Astrocyte (in vitro differentiated cells and primary cell): ENCODE data around the gene CPLX1. TPM values are rescaled to one million over a fixed set of nuclear protein-coding genes. Genes with fewer than 3 reads are reported as not detected.

ENCODE experiments used
- DNase-seq: peaks from one replicate; pipeline ENCODE4 v3.0.0-alpha.2; 2010; ENCODE audit warnings: low read depth
- FAIRE-seq: peaks from 2 replicates; lab custom pipeline; 2011; peaks lifted over from hg19 to GRCh38; lab: Jason Lieb, UNC
- H2AFZ ChIP-seq: 2 replicates; pipeline ENCODE4 v1.6.0; 2012; ENCODE audit warnings: low read depth, low read length, inconsistent platforms
- H3K27ac ChIP-seq: 2 replicates; pipeline ENCODE4 v1.5.1; 2011; ENCODE audit warnings: low read depth, low read length, inconsistent platforms
- H3K27me3 ChIP-seq: 2 replicates; pipeline ENCODE4 v1.6.0; 2011; ENCODE audit warnings: low read length, inconsistent platforms; ENCODE audit not compliant: insufficient read depth
- H3K36me3 ChIP-seq: 2 replicates; pipeline ENCODE4 v1.5.1; 2011; ENCODE audit warnings: low read length, inconsistent platforms; ENCODE audit not compliant: insufficient read depth
- H3K4me1 ChIP-seq: 2 replicates; pipeline ENCODE4 v1.5.1; 2011; ENCODE audit warnings: low read length, inconsistent platforms; ENCODE audit not compliant: insufficient read depth
- H3K4me2 ChIP-seq: 2 replicates; pipeline ENCODE4 v1.6.0; 2012; ENCODE audit warnings: low read length, inconsistent platforms
- H3K4me3 ChIP-seq: 2 replicates; pipeline ENCODE4 v1.5.1; 2011; ENCODE audit warnings: low read depth, mild to moderate bottlenecking, low read length, inconsistent platforms; ENCODE audit not compliant: insufficient read depth
- H3K79me2 ChIP-seq: 2 replicates; pipeline ENCODE4 v1.6.0; 2012; ENCODE audit warnings: mild to moderate bottlenecking, low read length, inconsistent platforms; ENCODE audit not compliant: insufficient read depth
- H3K9ac ChIP-seq: 2 replicates; pipeline ENCODE4 v1.6.0; 2012; ENCODE audit warnings: mild to moderate bottlenecking, low read length, inconsistent platforms
- H3K9me3 ChIP-seq: 2 replicates; pipeline ENCODE4 v1.5.1; 2012; ENCODE audit warnings: low read depth, mild to moderate bottlenecking, low read length, inconsistent platforms; ENCODE audit not compliant: insufficient read depth
- H4K20me1 ChIP-seq: 2 replicates; pipeline ENCODE4 v1.6.0; 2012; ENCODE audit warnings: low read length, inconsistent platforms; ENCODE audit not compliant: insufficient read depth
- H3K27ac Mint-ChIP-seq: one replicate; pipeline ENCODE4 v1.8.0; 2021; ENCODE audit warnings: mild to moderate bottlenecking, mixed read lengths; ENCODE audit not compliant: unreplicated experiment
- H3K27me3 Mint-ChIP-seq: one replicate; pipeline ENCODE4 v1.8.0; 2021; ENCODE audit warnings: low read depth, mixed read lengths; ENCODE audit not compliant: unreplicated experiment
- H3K36me3 Mint-ChIP-seq: one replicate; pipeline ENCODE4 v1.8.0; 2021; ENCODE audit warnings: low read depth, mixed read lengths; ENCODE audit not compliant: unreplicated experiment
- H3K4me1 Mint-ChIP-seq: one replicate; pipeline ENCODE4 v1.8.0; 2021; ENCODE audit warnings: low read depth, mixed read lengths; ENCODE audit not compliant: unreplicated experiment
- H3K4me3 Mint-ChIP-seq: one replicate; pipeline ENCODE4 v1.8.0; 2021; ENCODE audit warnings: mild to moderate bottlenecking, moderate library complexity, mixed read lengths; ENCODE audit not compliant: unreplicated experiment
- H3K9me3 Mint-ChIP-seq: one replicate; pipeline ENCODE4 v1.8.0; 2021; ENCODE audit warnings: mild to moderate bottlenecking, mixed read lengths; ENCODE audit not compliant: unreplicated experiment
- EZH2 ChIP-seq: IDR thresholded peaks from 2 replicates; pipeline ENCODE4 v1.6.1; 2012; ENCODE audit warnings: mild to moderate bottlenecking, low read length, inconsistent platforms; ENCODE audit not compliant: insufficient read depth
- total RNA-seq: library from RNA; stranded (reverse); gene quantifications from 2 replicates; pipeline ENCODE4 v1.2.1, GENCODE V29; 2021
- TF ChIP-seq, protein P1 (sequence below): IDR thresholded peaks from 2 replicates; pipeline ENCODE4 v1.5.1; 2011; ENCODE audit warnings: low read depth, mild to moderate bottlenecking, inconsistent platforms, low read length, moderate library complexity; ENCODE audit not compliant: insufficient read depth

Gene CPLX1
- total RNA-seq, 1 donor from 2014 or later, result 1.9 TPM

DNA sequence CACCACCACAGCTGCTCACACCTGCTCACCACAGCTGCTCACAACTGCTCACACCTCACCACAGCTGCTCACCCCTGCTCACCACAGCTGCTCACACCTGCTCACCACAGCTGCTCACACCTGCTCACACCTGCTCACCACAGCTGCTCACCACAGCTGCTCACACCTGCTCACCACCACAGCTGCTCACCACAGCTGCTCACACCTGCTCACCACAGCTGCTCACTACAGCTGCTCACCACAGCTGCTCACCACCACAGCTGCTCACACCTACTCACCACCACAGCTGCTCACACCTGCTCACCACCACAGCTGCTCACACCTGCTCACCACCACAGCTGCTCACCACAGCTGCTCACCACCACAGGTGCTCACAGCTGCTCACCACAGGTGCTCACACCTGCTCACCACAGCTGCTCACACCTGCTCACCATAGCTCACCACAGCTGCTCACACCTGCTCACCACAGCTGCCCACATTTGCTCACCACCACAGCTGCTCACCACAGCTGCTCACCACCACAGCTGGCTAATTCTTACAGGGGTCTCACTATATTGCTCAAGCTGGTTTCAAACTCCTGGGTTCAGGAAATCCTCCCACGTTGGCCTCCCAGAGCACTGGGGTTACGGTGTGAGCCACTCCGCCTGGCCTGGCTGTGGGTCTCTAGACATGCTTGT lies 30.4 kb upstream of the CPLX1 start:
- Histone ChIP-seq H3K27ac (no peak overlapping the region), H3K4me2 (no peak overlapping the region), H3K36me3 (peaks cover 14% of the 10 kb centered on the region), H3K9me3 (no peaks in the 10 kb centered on the region), H3K27me3 (no peaks in the 10 kb centered on the region), H3K4me1 (no peaks in the 10 kb centered on the region), H3K9ac (no peak overlapping the region), H3K79me2 (no peaks in the 10 kb centered on the region), H4K20me1 (peaks cover 12% of the 10 kb centered on the region), H3K4me3 (no peak overlapping the region), H2AFZ (no peak overlapping the region)
- peaks cover 3% of the 10 kb centered on the region for H3K9me3 Mint-ChIP-seq
- no peaks in the 10 kb centered on the region for H3K4me1 Mint-ChIP-seq
- peaks cover 38% of the 10 kb centered on the region for H3K36me3 Mint-ChIP-seq
- DNase-seq (no peak), FAIRE-seq (no peak)
- TF ChIP-seq, protein P1, sequence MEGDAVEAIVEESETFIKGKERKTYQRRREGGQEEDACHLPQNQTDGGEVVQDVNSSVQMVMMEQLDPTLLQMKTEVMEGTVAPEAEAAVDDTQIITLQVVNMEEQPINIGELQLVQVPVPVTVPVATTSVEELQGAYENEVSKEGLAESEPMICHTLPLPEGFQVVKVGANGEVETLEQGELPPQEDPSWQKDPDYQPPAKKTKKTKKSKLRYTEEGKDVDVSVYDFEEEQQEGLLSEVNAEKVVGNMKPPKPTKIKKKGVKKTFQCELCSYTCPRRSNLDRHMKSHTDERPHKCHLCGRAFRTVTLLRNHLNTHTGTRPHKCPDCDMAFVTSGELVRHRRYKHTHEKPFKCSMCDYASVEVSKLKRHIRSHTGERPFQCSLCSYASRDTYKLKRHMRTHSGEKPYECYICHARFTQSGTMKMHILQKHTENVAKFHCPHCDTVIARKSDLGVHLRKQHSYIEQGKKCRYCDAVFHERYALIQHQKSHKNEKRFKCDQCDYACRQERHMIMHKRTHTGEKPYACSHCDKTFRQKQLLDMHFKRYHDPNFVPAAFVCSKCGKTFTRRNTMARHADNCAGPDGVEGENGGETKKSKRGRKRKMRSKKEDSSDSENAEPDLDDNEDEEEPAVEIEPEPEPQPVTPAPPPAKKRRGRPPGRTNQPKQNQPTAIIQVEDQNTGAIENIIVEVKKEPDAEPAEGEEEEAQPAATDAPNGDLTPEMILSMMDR, result no peak
- TF ChIP-seq EZH2, result no peak
- H3K27ac Mint-ChIP-seq, result no peak overlapping the region
- no peaks in the 10 kb centered on the region for H3K27me3 Mint-ChIP-seq
- H3K4me3 Mint-ChIP-seq, result no peak overlapping the region

DNA sequence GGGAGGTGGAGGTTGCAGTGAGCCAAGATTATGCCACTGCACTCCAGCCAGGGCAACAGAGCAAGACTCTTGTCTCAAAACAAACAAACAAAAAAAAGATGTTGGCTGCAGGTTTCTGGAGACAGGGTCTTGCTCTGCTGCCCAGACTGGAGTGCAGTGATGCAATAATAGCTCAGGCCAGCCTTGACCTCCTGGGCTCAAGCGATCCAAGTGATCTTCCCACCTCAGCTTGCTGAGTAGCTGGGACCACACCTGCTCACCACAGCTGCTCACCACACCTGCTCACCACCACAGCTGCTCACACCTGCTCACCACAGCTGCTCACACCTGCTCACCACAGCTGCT lies 29.9 kb upstream of the CPLX1 start:
- H3K27me3 Mint-ChIP-seq, result no peaks in the 10 kb centered on the region
- no peak for DNase-seq

DNA sequence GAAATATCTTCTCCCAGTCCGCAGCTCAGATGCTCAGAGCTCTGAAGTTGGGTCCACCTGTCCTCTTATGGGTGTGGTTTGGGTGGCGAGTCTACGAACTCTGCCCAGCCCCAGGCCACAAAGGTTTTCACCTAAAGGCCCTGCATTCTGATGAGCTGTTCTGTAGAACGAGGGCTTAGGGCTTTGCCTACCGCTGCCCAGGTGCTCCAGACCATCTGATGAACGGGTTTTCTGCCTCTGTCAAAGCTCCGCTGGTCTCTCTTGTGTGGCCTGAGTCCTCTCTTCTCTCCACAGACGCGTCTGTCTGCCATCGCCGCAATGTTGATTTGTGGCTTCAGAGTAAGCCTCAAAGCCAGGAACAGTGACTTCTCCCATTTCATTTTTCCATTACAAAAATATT lies 28.4 kb upstream of the CPLX1 start:
- Histone ChIP-seq H3K27me3 (no peaks in the 10 kb centered on the region), H2AFZ (no peak overlapping the region), H3K4me2 (no peak overlapping the region), H3K36me3 (peaks cover 14% of the 10 kb centered on the region), H3K27ac (no peak overlapping the region), H3K9ac (no peak overlapping the region), H3K4me3 (no peak overlapping the region), H3K4me1 (no peaks in the 10 kb centered on the region), H3K79me2 (no peaks in the 10 kb centered on the region), H4K20me1 (peaks cover 8% of the 10 kb centered on the region), H3K9me3 (no peaks in the 10 kb centered on the region)
- H3K9me3 Mint-ChIP-seq, result peaks cover 3% of the 10 kb centered on the region
- no peak overlapping the region for H3K4me3 Mint-ChIP-seq
- no peaks in the 10 kb centered on the region for H3K27me3 Mint-ChIP-seq
- no peak overlapping the region for H3K27ac Mint-ChIP-seq
- DNase-seq (no peak), FAIRE-seq (no peak)
- TF ChIP-seq, protein P1, result no peak
- no peak for TF ChIP-seq EZH2
- peaks cover 35% of the 10 kb centered on the region for H3K36me3 Mint-ChIP-seq
- no peaks in the 10 kb centered on the region for H3K4me1 Mint-ChIP-seq

More for the DNA sequence above, 29.9 kb upstream of the CPLX1 start:
- Mint-ChIP-seq H3K27ac (no peak overlapping the region), H3K36me3 (peaks cover 39% of the 10 kb centered on the region), H3K9me3 (peaks cover 3% of the 10 kb centered on the region), H3K4me3 (no peak overlapping the region), H3K4me1 (no peaks in the 10 kb centered on the region)
- Histone ChIP-seq H2AFZ (no peak overlapping the region), H4K20me1 (peaks cover 10% of the 10 kb centered on the region), H3K4me2 (no peak overlapping the region), H3K9ac (no peak overlapping the region), H3K4me3 (no peak overlapping the region), H3K27me3 (no peaks in the 10 kb centered on the region), H3K36me3 (peaks cover 14% of the 10 kb centered on the region), H3K79me2 (no peaks in the 10 kb centered on the region), H3K4me1 (no peaks in the 10 kb centered on the region), H3K27ac (no peak overlapping the region), H3K9me3 (no peaks in the 10 kb centered on the region)
- FAIRE-seq, result no peak
- TF ChIP-seq EZH2, result no peak
- TF ChIP-seq, protein P1, result no peak
